NCI-H146 treated with DMSO at 0.1 percent for 48 hours (cell line): ENCODE data around the gene MYCBP2.

Experiments used
- DNase-seq: peaks from one replicate; lab custom pipeline; 2025; ENCODE audit not compliant: unreplicated experiment; lab: John Stamatoyannopoulos, UW

The MYCBP2 gene

GRCh38 chr13:77000475-77000874 is 326.4 kb downstream of the MYCBP2 start:
- DNase-seq, result no peak
